ENCODE results near the gene TMEM187.

DNA sequence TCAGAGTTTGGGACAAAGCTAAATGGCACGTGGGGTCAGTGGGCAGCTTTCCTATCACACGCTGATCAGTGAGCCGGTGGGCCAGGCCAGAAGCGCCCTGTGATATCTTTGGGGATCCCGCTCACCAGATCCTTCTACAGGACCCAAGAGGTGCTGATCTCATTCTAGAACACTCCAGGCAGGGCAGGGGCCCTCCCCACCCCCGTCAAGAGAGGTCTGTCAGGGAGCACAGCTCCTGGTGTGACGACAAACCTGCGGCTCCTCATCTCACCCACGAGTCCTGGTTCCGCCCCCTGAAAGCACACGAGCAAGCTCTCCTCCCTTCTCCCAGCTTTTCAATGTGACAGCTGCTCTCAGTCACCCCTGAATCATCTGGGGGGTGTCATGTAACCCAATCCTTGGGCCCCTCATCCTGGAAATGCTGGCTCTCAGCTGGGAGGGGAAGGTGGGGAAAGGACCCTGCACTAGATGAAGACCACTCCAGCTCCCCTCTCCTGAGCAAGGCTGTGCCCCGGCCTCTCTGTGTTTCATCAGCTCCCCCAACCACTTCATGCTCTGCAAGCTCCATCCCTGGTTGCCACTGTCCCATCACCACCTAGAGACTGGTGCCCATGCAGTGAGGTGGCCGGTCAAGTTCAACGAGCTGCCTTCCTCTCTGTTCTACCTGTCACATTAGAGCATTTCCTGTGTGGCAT lies 5.6 kb upstream of the TMEM187 start:
- no peak for TF ChIP-seq POLR2A (IDR thresholded peaks at IDR 0.05)
- TF ChIP-seq, protein P1, sequence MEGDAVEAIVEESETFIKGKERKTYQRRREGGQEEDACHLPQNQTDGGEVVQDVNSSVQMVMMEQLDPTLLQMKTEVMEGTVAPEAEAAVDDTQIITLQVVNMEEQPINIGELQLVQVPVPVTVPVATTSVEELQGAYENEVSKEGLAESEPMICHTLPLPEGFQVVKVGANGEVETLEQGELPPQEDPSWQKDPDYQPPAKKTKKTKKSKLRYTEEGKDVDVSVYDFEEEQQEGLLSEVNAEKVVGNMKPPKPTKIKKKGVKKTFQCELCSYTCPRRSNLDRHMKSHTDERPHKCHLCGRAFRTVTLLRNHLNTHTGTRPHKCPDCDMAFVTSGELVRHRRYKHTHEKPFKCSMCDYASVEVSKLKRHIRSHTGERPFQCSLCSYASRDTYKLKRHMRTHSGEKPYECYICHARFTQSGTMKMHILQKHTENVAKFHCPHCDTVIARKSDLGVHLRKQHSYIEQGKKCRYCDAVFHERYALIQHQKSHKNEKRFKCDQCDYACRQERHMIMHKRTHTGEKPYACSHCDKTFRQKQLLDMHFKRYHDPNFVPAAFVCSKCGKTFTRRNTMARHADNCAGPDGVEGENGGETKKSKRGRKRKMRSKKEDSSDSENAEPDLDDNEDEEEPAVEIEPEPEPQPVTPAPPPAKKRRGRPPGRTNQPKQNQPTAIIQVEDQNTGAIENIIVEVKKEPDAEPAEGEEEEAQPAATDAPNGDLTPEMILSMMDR (IDR thresholded peaks at IDR 0.05), result no peak

All from esophagus squamous epithelium (tissue), 4 donors.